ENCODE results near the gene ZNF438.

Gene ZNF438

GRCh38 chr10:30917789-30918188, 113.9 kb downstream of the ZNF438 start:
- Histone ChIP-seq H3K27ac (ENCODE audit: low read depth, low read length) (no peak overlapping the region), H3K4me3 (ENCODE audit: low read length) (no peak overlapping the region)
- TF ChIP-seq CTCF (IDR thresholded peaks at IDR 0.05; ENCODE audit: low read depth, low read length, poor library complexity, severe bottlenecking) (no peak), EZH2phosphoT487 (IDR thresholded peaks at IDR 0.05; ENCODE audit: borderline replicate concordance, low read length) (no peak)

DNA sequence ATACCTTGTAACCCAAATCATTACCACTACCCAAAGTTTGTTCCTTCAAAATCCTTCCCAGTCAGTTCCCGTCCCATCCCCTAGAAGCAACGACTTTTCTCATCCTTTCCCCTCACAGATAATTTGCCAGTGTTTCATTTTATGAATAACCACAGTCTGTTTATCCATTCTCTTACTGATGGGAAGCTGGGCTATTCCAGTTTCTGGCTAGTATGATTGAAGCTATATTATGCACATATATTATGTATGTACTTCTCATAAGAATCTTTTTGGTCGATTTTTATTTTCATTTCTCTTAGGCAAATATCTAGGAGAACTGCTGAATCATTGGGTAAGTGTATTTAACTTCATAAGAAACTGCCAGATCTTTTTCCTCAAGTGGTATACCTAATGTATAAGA, 114.6 kb downstream of the ZNF438 start:
- TF ChIP-seq CTCF (IDR thresholded peaks at IDR 0.05; ENCODE audit: low read depth, low read length, poor library complexity, severe bottlenecking) (no peak), EZH2phosphoT487 (IDR thresholded peaks at IDR 0.05; ENCODE audit: borderline replicate concordance, low read length) (no peak)
- no peaks in the 10 kb centered on the region for H3F3A ChIP-seq (ENCODE audit: control insufficient read depth, insufficient read depth)
- H3K9me3 ChIP-seq (ENCODE audit: control insufficient read depth, insufficient read depth, low read length) = no peaks in the 10 kb centered on the region
- H3K36me3 ChIP-seq (ENCODE audit: control insufficient read depth, low read length) = no peaks in the 10 kb centered on the region
- no peaks in the 10 kb centered on the region for H3K79me2 ChIP-seq (ENCODE audit: control insufficient read depth, low read length)
- no peaks in the 10 kb centered on the region for H3K27me3 ChIP-seq (ENCODE audit: control insufficient read depth, low read length)
- no peaks in the 10 kb centered on the region for H3K4me1 ChIP-seq (ENCODE audit: control insufficient read depth, low read length)
- H3K27ac ChIP-seq (ENCODE audit: low read depth, low read length) = no peak overlapping the region
- H3K4me3 ChIP-seq (ENCODE audit: low read length) = no peak overlapping the region
- H3K4me2 ChIP-seq (ENCODE audit: low read length) = no peak overlapping the region
- no peaks in the 10 kb centered on the region for H3K9me2 ChIP-seq (replicated peaks; ENCODE audit: control insufficient read depth, low read length)
- H4K20me1 ChIP-seq (ENCODE audit: control insufficient read depth, insufficient read depth, low read depth, low read length) = no peaks in the 10 kb centered on the region

More at GRCh38 chr10:30917789-30918188, 113.9 kb downstream of the ZNF438 start:
- Histone ChIP-seq H3K36me3 (ENCODE audit: control insufficient read depth, low read length) (no peaks in the 10 kb centered on the region), H3K79me2 (ENCODE audit: control insufficient read depth, low read length) (no peaks in the 10 kb centered on the region), H3K9me3 (ENCODE audit: control insufficient read depth, insufficient read depth, low read length) (no peaks in the 10 kb centered on the region), H3K4me2 (ENCODE audit: low read length) (no peak overlapping the region), H3F3A (ENCODE audit: control insufficient read depth, insufficient read depth) (no peaks in the 10 kb centered on the region), H4K20me1 (ENCODE audit: control insufficient read depth, insufficient read depth, low read depth, low read length) (no peaks in the 10 kb centered on the region), H3K9me2 (replicated peaks; ENCODE audit: control insufficient read depth, low read length) (no peaks in the 10 kb centered on the region), H3K4me1 (ENCODE audit: control insufficient read depth, low read length) (no peaks in the 10 kb centered on the region), H3K27me3 (ENCODE audit: control insufficient read depth, low read length) (no peaks in the 10 kb centered on the region)

DNA sequence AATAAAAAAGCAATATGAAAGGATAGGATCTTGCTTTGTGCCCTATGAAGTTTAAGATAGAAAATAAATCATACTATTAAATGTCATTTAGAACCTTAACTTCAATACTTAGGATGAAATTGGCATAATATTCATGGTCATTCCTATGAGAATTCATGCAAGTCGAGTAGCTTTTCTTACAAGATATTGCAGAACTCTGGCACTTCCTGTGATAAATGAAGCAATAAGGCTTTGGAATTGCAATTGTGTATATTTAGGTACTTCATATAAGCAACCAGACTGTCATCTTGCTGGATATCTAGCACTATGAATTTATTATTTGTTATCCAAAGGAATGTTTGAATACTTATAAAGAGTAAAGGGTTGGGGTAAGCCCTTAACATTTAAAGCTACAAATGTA, 116.5 kb downstream of the ZNF438 start:
- H3K4me3 ChIP-seq (ENCODE audit: low read length) = no peak overlapping the region
- H3K9me3 ChIP-seq (ENCODE audit: control insufficient read depth, insufficient read depth, low read length) = no peaks in the 10 kb centered on the region
- H3K27me3 ChIP-seq (ENCODE audit: control insufficient read depth, low read length) = no peaks in the 10 kb centered on the region
- H3K27ac ChIP-seq (ENCODE audit: low read depth, low read length) = no peak overlapping the region
- no peaks in the 10 kb centered on the region for H3K79me2 ChIP-seq (ENCODE audit: control insufficient read depth, low read length)
- H3K9me2 ChIP-seq (replicated peaks; ENCODE audit: control insufficient read depth, low read length) = no peaks in the 10 kb centered on the region
- H3K4me2 ChIP-seq (ENCODE audit: low read length) = no peak overlapping the region
- no peaks in the 10 kb centered on the region for H3K36me3 ChIP-seq (ENCODE audit: control insufficient read depth, low read length)
- no peaks in the 10 kb centered on the region for H3K4me1 ChIP-seq (ENCODE audit: control insufficient read depth, low read length)
- no peaks in the 10 kb centered on the region for H4K20me1 ChIP-seq (ENCODE audit: control insufficient read depth, insufficient read depth, low read depth, low read length)
- no peaks in the 10 kb centered on the region for H3F3A ChIP-seq (ENCODE audit: control insufficient read depth, insufficient read depth)
- TF ChIP-seq EZH2phosphoT487 (IDR thresholded peaks at IDR 0.05; ENCODE audit: borderline replicate concordance, low read length) (no peak), CTCF (IDR thresholded peaks at IDR 0.05; ENCODE audit: low read depth, low read length, poor library complexity, severe bottlenecking) (no peak)

All from DOHH2 (cell line).